GM12892 (cell line): ENCODE data around the gene IL11.
A peak's percentile ranks its signal among the peaks of the same experiment; 100 is the strongest.

Experiments
- POLR2A ChIP-seq: IDR thresholded peaks from 2 replicates; pipeline ENCODE4 v1.6.1; 2011; ENCODE audit warnings: low read depth, low read length, control low read depth
- TAF1 ChIP-seq: IDR thresholded peaks from 2 replicates; pipeline ENCODE4 v1.6.1; 2011; ENCODE audit warnings: low read depth, mild to moderate bottlenecking, control low read depth, low read length, borderline replicate concordance

DNA sequence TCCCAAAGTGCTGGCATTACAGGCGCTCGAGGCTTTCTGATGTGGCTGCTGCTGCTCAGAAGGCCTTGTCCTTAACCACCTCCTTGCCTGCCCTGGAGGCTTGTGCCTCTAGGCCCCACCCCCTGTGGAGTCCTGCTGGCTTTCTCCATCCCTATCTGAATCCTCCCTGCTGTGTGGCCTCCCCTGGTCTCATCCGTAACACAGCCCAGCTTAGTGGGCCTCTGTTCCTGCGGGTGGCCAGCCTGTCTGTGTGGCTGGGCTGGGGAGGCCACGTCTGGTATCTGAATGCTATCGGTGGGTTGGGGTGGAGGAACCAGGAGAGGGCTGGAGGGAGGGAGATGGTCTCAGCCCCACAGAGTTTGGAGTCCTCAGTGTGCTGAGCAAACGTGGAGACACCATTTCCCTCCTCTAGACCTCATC lies 20.2 kb upstream of the IL11 start:
- TF ChIP-seq TAF1 (no peak), POLR2A (peak; percentile 53)
